Renal pelvis (tissue), 4 donors: ENCODE data around the gene SLC24A4. TPM values are rescaled to one million over a fixed set of nuclear protein-coding genes. Genes with fewer than 3 reads are reported as not detected.
A peak's percentile ranks its signal among the peaks of the same experiment; 100 is the strongest.

Experiments
- DNase-seq: peaks from one replicate; pipeline ENCODE4 v3.0.0-alpha.2; 2013
- polyA plus RNA-seq, 3 donors: library from polyadenylated mRNA; unstranded; fragments of 120-200 nt; gene quantifications; one replicate each; pipeline ENCODE4 v1.2.1, GENCODE V29; 2013; ENCODE audit not compliant: insufficient read length in 3 of 3

SLC24A4 gene
- polyA plus RNA-seq, 3 donors, result 0.13 to 0.47 (median 0.19) TPM

GRCh38 chr14:92315050-92315805 lies 7.7 kb upstream of the SLC24A4 start:
- no peak for DNase-seq

GRCh38 chr14:92316176-92316575 lies 6.8 kb upstream of the SLC24A4 start:
- DNase-seq, result no peak

GRCh38 chr14:92316937-92317336 lies 6.0 kb upstream of the SLC24A4 start:
- no peak for DNase-seq

GRCh38 chr14:92317511-92317910 lies 5.5 kb upstream of the SLC24A4 start:
- DNase-seq, result no peak

- no peak for DNase-seq
These were observed 1.3 kb upstream of the SLC24A4 start for GRCh38 chr14:92321701-92322100.

- no peak for DNase-seq
These were observed 449 bp upstream of the SLC24A4 start for GRCh38 chr14:92322516-92322915.

- no peak for DNase-seq
These were observed 1.2 kb downstream of the SLC24A4 start for GRCh38 chr14:92323916-92324818.

- no peak for DNase-seq
These were observed 2.9 kb downstream of the SLC24A4 start for GRCh38 chr14:92325835-92326234.

GRCh38 chr14:92328664-92329255 lies 5.8 kb downstream of the SLC24A4 start:
- no peak for DNase-seq

- no peak for DNase-seq
These were observed 11.1 kb downstream of the SLC24A4 start for GRCh38 chr14:92334050-92334449.

GRCh38 chr14:92336363-92336762 lies 13.4 kb downstream of the SLC24A4 start:
- DNase-seq, result no peak

- DNase-seq, result no peak
These were observed 16.5 kb downstream of the SLC24A4 start for GRCh38 chr14:92339426-92339825.

- DNase-seq, result no peak
These were observed 17.1 kb downstream of the SLC24A4 start for GRCh38 chr14:92340071-92340470.

GRCh38 chr14:92340931-92341330 lies 18.0 kb downstream of the SLC24A4 start:
- DNase-seq, result no peak

- DNase-seq, result no peak
These were observed 18.8 kb downstream of the SLC24A4 start for GRCh38 chr14:92341791-92342190.

- DNase-seq, result peak; percentile 31
These were observed 25.2 kb downstream of the SLC24A4 start for GRCh38 chr14:92348154-92348553.

- no peak for DNase-seq
These were observed 28.8 kb downstream of the SLC24A4 start for GRCh38 chr14:92351750-92352149.

GRCh38 chr14:92352158-92352985 lies 29.4 kb downstream of the SLC24A4 start:
- DNase-seq, result no peak

GRCh38 chr14:92353447-92353846 lies 30.5 kb downstream of the SLC24A4 start:
- no peak for DNase-seq

- DNase-seq, result no peak
These were observed 33.7 kb downstream of the SLC24A4 start for GRCh38 chr14:92356677-92357076.

- DNase-seq, result no peak
These were observed 37.8 kb downstream of the SLC24A4 start for GRCh38 chr14:92360651-92361370.
